NCI-H460 (cell line): ENCODE results near the gene EDN2. TPM values are rescaled to one million over a fixed set of nuclear protein-coding genes. Genes with fewer than 3 reads are reported as not detected.

Experiments used
- DNase-seq: peaks from one replicate; pipeline ENCODE4 v3.0.0-alpha.2; 2016; ENCODE audit warnings: low read depth; ENCODE audit errors: extremely low read depth
- total RNA-seq: library from RNA; depleted of rRNA; stranded (reverse); fragments of >200 nt; shearing (Covaris generic); gene quantifications from 2 replicates; pipeline ENCODE4 v1.2.3, GENCODE V29; 2014

EDN2 gene
- total RNA-seq, 1 experiment from 2014 or later: not detected

GRCh38 chr1:41486053-41486370, 1.5 kb upstream of the EDN2 start:
- no peak for DNase-seq

- DNase-seq: no peak
These were observed 1.1 kb upstream of the EDN2 start for GRCh38 chr1:41485605-41486004.

GRCh38 chr1:41483960-41484401, 502 bp downstream of the EDN2 start:
- DNase-seq: no peak

- no peak for DNase-seq
These were observed 1.3 kb downstream of the EDN2 start for GRCh38 chr1:41483001-41483850.

- no peak for DNase-seq
These were observed 2.3 kb downstream of the EDN2 start for GRCh38 chr1:41482001-41482765.

GRCh38 chr1:41481109-41481775, 3.2 kb downstream of the EDN2 start:
- DNase-seq: no peak

GRCh38 chr1:41480204-41481108, 4.0 kb downstream of the EDN2 start:
- no peak for DNase-seq

- DNase-seq: no peak
These were observed 4.7 kb downstream of the EDN2 start for GRCh38 chr1:41479808-41480160.

GRCh38 chr1:41479000-41479807, 5.3 kb downstream of the EDN2 start:
- DNase-seq: no peak

- no peak for DNase-seq
These were observed 6.2 kb downstream of the EDN2 start for GRCh38 chr1:41478118-41478748.

- DNase-seq: no peak
These were observed 7.6 kb downstream of the EDN2 start for GRCh38 chr1:41476807-41477361.

GRCh38 chr1:41475859-41476567, 8.5 kb downstream of the EDN2 start:
- no peak for DNase-seq

- DNase-seq: no peak
These were observed 9.1 kb downstream of the EDN2 start for GRCh38 chr1:41475346-41475745.

- DNase-seq: no peak
These were observed 9.8 kb downstream of the EDN2 start for GRCh38 chr1:41474490-41475271.

- DNase-seq: no peak
These were observed 10.6 kb downstream of the EDN2 start for GRCh38 chr1:41473738-41474362.

- no peak for DNase-seq
These were observed 12.8 kb downstream of the EDN2 start for GRCh38 chr1:41471658-41472057.

- DNase-seq: no peak
These were observed 14.8 kb downstream of the EDN2 start for GRCh38 chr1:41469706-41470105.
